ENCODE results near the gene CROCC2.

CROCC2 gene

GRCh38 chr2:240927390-240927781, 21.2 kb downstream of the CROCC2 start:
- TF ChIP-seq POLR2A (IDR thresholded peaks at IDR 0.05; ENCODE audit: low read depth, low read length), result no peak
- TF ChIP-seq TAF1 (IDR thresholded peaks at IDR 0.05; ENCODE audit: borderline replicate concordance, low read depth, low read length), result no peak
- no peak for TF ChIP-seq POLR2AphosphoS5 (IDR thresholded peaks at IDR 0.05; ENCODE audit: low read depth, low read length)
- FAIRE-seq (no peak), DNase-seq (ENCODE audit: insufficient read length) (no peak)

GRCh38 chr2:240928476-240929363, 22.6 kb downstream of the CROCC2 start:
- TF ChIP-seq POLR2AphosphoS5 (IDR thresholded peaks at IDR 0.05; ENCODE audit: low read depth, low read length), result no peak
- TF ChIP-seq TAF1 (IDR thresholded peaks at IDR 0.05; ENCODE audit: borderline replicate concordance, low read depth, low read length), result no peak
- TF ChIP-seq POLR2A (IDR thresholded peaks at IDR 0.05; ENCODE audit: low read depth, low read length), result no peak
- DNase-seq (ENCODE audit: insufficient read length), result no peak
- FAIRE-seq, result no peak

- TF ChIP-seq POLR2A (IDR thresholded peaks at IDR 0.05; ENCODE audit: low read depth, low read length) (no peak), POLR2AphosphoS5 (IDR thresholded peaks at IDR 0.05; ENCODE audit: low read depth, low read length) (no peak), TAF1 (IDR thresholded peaks at IDR 0.05; ENCODE audit: borderline replicate concordance, low read depth, low read length) (no peak)
- DNase-seq (ENCODE audit: insufficient read length), result no peak
- no peak for FAIRE-seq
These were observed 23.4 kb downstream of the CROCC2 start for GRCh38 chr2:240929364-240930095.

- TF ChIP-seq TAF1 (IDR thresholded peaks at IDR 0.05; ENCODE audit: borderline replicate concordance, low read depth, low read length), result no peak
- TF ChIP-seq POLR2A (IDR thresholded peaks at IDR 0.05; ENCODE audit: low read depth, low read length), result no peak
- no peak for TF ChIP-seq POLR2AphosphoS5 (IDR thresholded peaks at IDR 0.05; ENCODE audit: low read depth, low read length)
- DNase-seq (ENCODE audit: insufficient read length) (peak; percentile 19), FAIRE-seq (no peak)
These were observed 24.0 kb downstream of the CROCC2 start for GRCh38 chr2:240930096-240930630.

GRCh38 chr2:240930631-240931318, 24.6 kb downstream of the CROCC2 start:
- TF ChIP-seq POLR2A (IDR thresholded peaks at IDR 0.05; ENCODE audit: low read depth, low read length), result no peak
- TF ChIP-seq POLR2AphosphoS5 (IDR thresholded peaks at IDR 0.05; ENCODE audit: low read depth, low read length), result no peak
- TF ChIP-seq TAF1 (IDR thresholded peaks at IDR 0.05; ENCODE audit: borderline replicate concordance, low read depth, low read length), result no peak
- FAIRE-seq, result no peak
- DNase-seq (ENCODE audit: insufficient read length), result no peak

GRCh38 chr2:240931319-240931949, 25.3 kb downstream of the CROCC2 start:
- FAIRE-seq (no peak), DNase-seq (ENCODE audit: insufficient read length) (no peak)
- TF ChIP-seq TAF1 (IDR thresholded peaks at IDR 0.05; ENCODE audit: borderline replicate concordance, low read depth, low read length) (no peak), POLR2AphosphoS5 (IDR thresholded peaks at IDR 0.05; ENCODE audit: low read depth, low read length) (no peak), POLR2A (IDR thresholded peaks at IDR 0.05; ENCODE audit: low read depth, low read length) (no peak)

GRCh38 chr2:240932001-240932723, 26.0 kb downstream of the CROCC2 start:
- TF ChIP-seq POLR2AphosphoS5 (IDR thresholded peaks at IDR 0.05; ENCODE audit: low read depth, low read length) (no peak), POLR2A (IDR thresholded peaks at IDR 0.05; ENCODE audit: low read depth, low read length) (no peak), TAF1 (IDR thresholded peaks at IDR 0.05; ENCODE audit: borderline replicate concordance, low read depth, low read length) (no peak)
- DNase-seq (ENCODE audit: insufficient read length), result no peak
- FAIRE-seq, result no peak

- FAIRE-seq, result no peak
- TF ChIP-seq POLR2AphosphoS5 (IDR thresholded peaks at IDR 0.05; ENCODE audit: low read depth, low read length) (no peak), TAF1 (IDR thresholded peaks at IDR 0.05; ENCODE audit: borderline replicate concordance, low read depth, low read length) (no peak), POLR2A (IDR thresholded peaks at IDR 0.05; ENCODE audit: low read depth, low read length) (no peak)
- no peak for DNase-seq (ENCODE audit: insufficient read length)
These were observed 26.6 kb downstream of the CROCC2 start for GRCh38 chr2:240932724-240933047.

GRCh38 chr2:240933048-240933965, 27.2 kb downstream of the CROCC2 start:
- DNase-seq (ENCODE audit: insufficient read length) (no peak), FAIRE-seq (no peak)
- TF ChIP-seq POLR2A (IDR thresholded peaks at IDR 0.05; ENCODE audit: low read depth, low read length) (no peak), TAF1 (IDR thresholded peaks at IDR 0.05; ENCODE audit: borderline replicate concordance, low read depth, low read length) (no peak), POLR2AphosphoS5 (IDR thresholded peaks at IDR 0.05; ENCODE audit: low read depth, low read length) (no peak)

Data from GM12892 (cell line).